H1 (cell line): ENCODE data around the gene CCDC88C. TPM values are rescaled to one million over a fixed set of nuclear protein-coding genes. Genes with fewer than 3 reads are reported as not detected.

Experiments
- CTCF ChIA-PET: fragments of 300-600 bp; sonication (Branson Sonifier 250); formaldehyde crosslinking; loops from one replicate; lab custom pipeline; 2021; ENCODE audit not compliant: partially characterized antibody; lab: Charles Lee
- POLR2A ChIA-PET: fragments of 300-600 bp; sonication (Branson Sonifier 250); formaldehyde crosslinking; loops from one replicate; lab custom pipeline; 2021; ENCODE audit warnings: inconsistent platforms; ENCODE audit not compliant: partially characterized antibody; lab: Charles Lee
- DNase-seq, 2 experiments: peaks; one replicate each; pipeline versions ENCODE4 v3.0.0 to v3.0.0-alpha.2; 2010 to 2022; ENCODE audit warnings: low spot score in 2 of 2, low read depth in 1 of 2, mixed read lengths in 1 of 2
- FAIRE-seq: peaks from 2 replicates; lab custom pipeline; 2011; peaks lifted over from hg19 to GRCh38; lab: Jason Lieb, UNC
- H2AFZ ChIP-seq: 2 replicates; pipeline ENCODE4 v1.8.1; 2012; ENCODE audit warnings: low read length, inconsistent platforms
- H2AK5ac ChIP-seq: 2 replicates; pipeline ENCODE4 v1.6.1; 2013; ENCODE audit warnings: low read depth, low read length
- H2BK120ac ChIP-seq: replicated peaks from 2 replicates; pipeline ENCODE3; 2013; ENCODE audit warnings: low read depth, low read length, inconsistent platforms
- H2BK12ac ChIP-seq: 2 replicates; pipeline ENCODE4 v1.6.1; 2013; ENCODE audit warnings: low read depth, low read length
- H2BK15ac ChIP-seq: 2 replicates; pipeline ENCODE4 v1.6.1; 2013; ENCODE audit warnings: low read length
- H2BK20ac ChIP-seq: 2 replicates; pipeline ENCODE4 v1.6.1; 2013; ENCODE audit warnings: low read length
- H2BK5ac ChIP-seq: 2 replicates; pipeline ENCODE4 v1.6.1; 2013; ENCODE audit warnings: low read depth, low read length
- H3K14ac ChIP-seq: 2 replicates; pipeline ENCODE4 v1.6.1; 2013; ENCODE audit warnings: inconsistent platforms; ENCODE audit not compliant: insufficient read length
- H3K18ac ChIP-seq: 2 replicates; pipeline ENCODE4 v1.6.1; 2013; ENCODE audit warnings: low read length; ENCODE audit errors: extremely low read depth
- H3K23ac ChIP-seq: 2 replicates; pipeline ENCODE4 v1.6.1; 2013; ENCODE audit warnings: inconsistent platforms; ENCODE audit not compliant: insufficient read length
- H3K23me2 ChIP-seq: 2 replicates; pipeline ENCODE4 v1.6.1; 2013; ENCODE audit warnings: low read depth, low read length
- H3K27ac ChIP-seq: 2 replicates; pipeline ENCODE4 v1.6.1; 2011; ENCODE audit warnings: low read depth, low read length, inconsistent platforms
- H3K27me3 ChIP-seq, 4 experiments: replicated peaks in 1 of 4; 1 replicate in 1 of 4; 2 replicates in 3 of 4; pipeline versions ENCODE4 v1.6.1 to v1.8.1; 2011 to 2013; ENCODE audit warnings: low read length in 3 of 4, mild to moderate bottlenecking in 3 of 4, inconsistent platforms in 2 of 4, mixed read lengths in 2 of 4, moderate library complexity in 1 of 4; ENCODE audit not compliant: control insufficient read depth in 3 of 4, insufficient read depth in 3 of 4; ENCODE audit errors: extremely low read depth in 1 of 4
- H3K36me3 ChIP-seq, 4 experiments: 2 replicates each; pipeline versions ENCODE4 v1.6.1 to v1.8.1; 2011 to 2013; ENCODE audit warnings: mild to moderate bottlenecking in 4 of 4, low read length in 3 of 4, moderate library complexity in 2 of 4, control low read depth in 1 of 4, inconsistent platforms in 1 of 4; ENCODE audit not compliant: insufficient read depth in 4 of 4, control insufficient read depth in 2 of 4
- H3K4ac ChIP-seq: replicated peaks from 2 replicates; pipeline ENCODE3; 2013; ENCODE audit warnings: low read length, low read depth, mixed read lengths, inconsistent platforms; ENCODE audit not compliant: insufficient read length
- H3K4me1 ChIP-seq, 4 experiments: replicated peaks in 1 of 4; 1 replicate in 1 of 4; 2 replicates in 3 of 4; pipeline versions ENCODE4 v1.6.1 to v1.8.1; 2011 to 2013; ENCODE audit warnings: low read length in 3 of 4, inconsistent platforms in 2 of 4, mixed read lengths in 1 of 4; ENCODE audit not compliant: insufficient read depth in 4 of 4, control insufficient read depth in 3 of 4
- H3K4me2 ChIP-seq, 2 experiments: 2 replicates each; pipeline versions ENCODE4 v1.6.1 to v1.8.1; 2011 to 2013; ENCODE audit warnings: low read depth in 2 of 2, low read length in 2 of 2, control low read depth in 1 of 2, inconsistent platforms in 1 of 2, mild to moderate bottlenecking in 1 of 2; ENCODE audit not compliant: insufficient read depth in 1 of 2
- H3K4me3 ChIP-seq, 4 experiments: fragments of 200-600, 300-600 bp in 1 of 4; sonication (generic), shearing (Covaris generic), sonication (Bioruptor Twin) in 1 of 4; 2 replicates each; pipeline versions ENCODE4 v1.5.1 to v1.8.1; 2011 to 2016; ENCODE audit warnings: low read length in 4 of 4, low read depth in 3 of 4, control low read depth in 2 of 4, inconsistent platforms in 2 of 4, mild to moderate bottlenecking in 2 of 4, mixed read lengths in 1 of 4, moderate library complexity in 1 of 4; ENCODE audit not compliant: insufficient read depth in 2 of 4; ENCODE audit errors: extremely low read depth in 1 of 4
- H3K56ac ChIP-seq: replicated peaks from 2 replicates; pipeline ENCODE3; 2013; ENCODE audit warnings: low read depth, mild to moderate bottlenecking, mixed read lengths, low read length, inconsistent platforms; ENCODE audit not compliant: insufficient read length
- H3K79me1 ChIP-seq: 2 replicates; pipeline ENCODE4 v1.6.1; 2013; ENCODE audit warnings: low read depth, low read length, control low read depth
- H3K79me2 ChIP-seq, 2 experiments: 2 replicates each; pipeline versions ENCODE4 v1.6.1 to v1.8.1; 2012 to 2013; ENCODE audit warnings: low read length in 2 of 2, mild to moderate bottlenecking in 2 of 2, inconsistent platforms in 1 of 2; ENCODE audit not compliant: insufficient read depth in 2 of 2, control insufficient read depth in 1 of 2
- H3K9ac ChIP-seq, 4 experiments: replicated peaks in 1 of 4; 1 replicate in 1 of 4; 2 replicates in 3 of 4; pipeline versions ENCODE4 v1.6.1 to v1.8.1; 2011 to 2013; ENCODE audit warnings: low read depth in 3 of 4, low read length in 3 of 4, control low read depth in 2 of 4, mild to moderate bottlenecking in 2 of 4, moderate library complexity in 2 of 4, inconsistent platforms in 1 of 4; ENCODE audit errors: extremely low read depth in 1 of 4
- H3K9me3 ChIP-seq, 2 experiments: 2 replicates each; pipeline versions ENCODE4 v1.6.1 to v1.8.1; 2012 to 2013; ENCODE audit warnings: mild to moderate bottlenecking in 2 of 2, moderate library complexity in 2 of 2, control low read depth in 1 of 2, inconsistent platforms in 1 of 2, low read depth in 1 of 2, low read length in 1 of 2, mixed read lengths in 1 of 2; ENCODE audit not compliant: insufficient read depth in 2 of 2
- H4K20me1 ChIP-seq, 2 experiments: replicated peaks in 1 of 2; 2 replicates each; pipeline versions ENCODE3 to v1.8.1; 2011 to 2013; ENCODE audit warnings: inconsistent platforms in 2 of 2, low read length in 2 of 2, mild to moderate bottlenecking in 1 of 2; ENCODE audit not compliant: insufficient read depth in 2 of 2, control insufficient read depth in 1 of 2
- H4K5ac ChIP-seq: 2 replicates; pipeline ENCODE4 v1.6.1; 2013; ENCODE audit warnings: low read length, low read depth, mixed read lengths, inconsistent platforms; ENCODE audit not compliant: insufficient read length
- H4K8ac ChIP-seq: 2 replicates; pipeline ENCODE4 v1.8.0; 2013; ENCODE audit warnings: mild to moderate bottlenecking, moderate library complexity, low read length, inconsistent platforms; ENCODE audit not compliant: insufficient read depth; ENCODE audit errors: extremely low read depth
- H4K91ac ChIP-seq: replicated peaks from 2 replicates; pipeline ENCODE3; 2013; ENCODE audit warnings: low read length, mixed read lengths, inconsistent platforms; ENCODE audit not compliant: insufficient read length
- ATF3 ChIP-seq: IDR thresholded peaks from 2 replicates; pipeline ENCODE4 v1.6.1; 2011; ENCODE audit warnings: low read depth, mild to moderate bottlenecking, low read length; ENCODE audit not compliant: insufficient read depth
- RNF2 ChIP-seq: fragments of 200-900, 300-1000 bp; sonication (generic); IDR thresholded peaks from 2 replicates; pipeline ENCODE4 v1.7.1; 2016; ENCODE audit warnings: borderline replicate concordance, low read depth, mild to moderate bottlenecking, antibody characterized with exemption, low read length; ENCODE audit not compliant: poor library complexity, severe bottlenecking; ENCODE audit errors: missing control alignments
- WGBS, 2 experiments: shearing (Covaris generic) in 1 of 2; methylation state at CpG; one replicate each; pipeline versions ENCODE4 v1.1.6 to v1.1.7; 2013 to 2015; ENCODE audit warnings: low lambda C conversion rate in 2 of 2, mixed read lengths in 2 of 2, inconsistent platforms in 1 of 2, low coverage in 1 of 2, missing lambda C conversion rate in 1 of 2; ENCODE audit not compliant: insufficient replicate concordance in 2 of 2, insufficient coverage in 1 of 2, insufficient read length in 1 of 2; ENCODE audit errors: extremely low coverage in 1 of 2, missing lambda C conversion rate in 1 of 2; 5-methylcytosine and 5-hydroxymethylcytosine counted together
- polyA plus RNA-seq, 7 experiments: library from polyadenylated mRNA; depleted of rRNA in 3 of 7; stranded (reverse) in 5 of 7; unstranded in 2 of 7; fragments of >200 nt in 5 of 7; fragments of 200-250 nt in 2 of 7; gene quantifications; 1 replicate in 5 of 7; 2 replicates in 1 of 7; 4 replicates in 1 of 7; pipeline versions ENCODE4 v1.2.1 to v1.2.3, GENCODE V29; 2011 to 2013; ENCODE audit warnings: missing spikeins in 2 of 7, mixed read lengths in 2 of 7
- total RNA-seq: library from RNA; stranded (reverse); fragmentation: NEBNext Ultra II Directional; extraction: Animal tissue kit (Norgen Biotek cat#: 25700); gene quantifications from 2 replicates; pipeline ENCODE4 v1.2.1, GENCODE V29; 2021

CCDC88C gene
- total and polyA plus RNA-seq, 2 of the 8 experiments (the other 6 are each of a cell fraction or from before 2014, with no cell fraction given) = 10.3 to 57.7 TPM

GRCh38 chr14:91342206-91342760 is 75.3 kb downstream of the CCDC88C start:
- Histone ChIP-seq H4K20me1 (peaks cover 0 to 3% of the 10 kb centered on the region in 2 experiments), H2BK15ac (no peak overlapping the region), H3K79me2 (peaks cover 2 to 18% of the 10 kb centered on the region in 2 experiments; a peak in 1 of 4 replicates), H3K9me3 (no peaks in the 10 kb centered on the region), H3K4me2 (no peak overlapping the region), H3K4me1 (no peaks in the 10 kb centered on the region; a peak in 1 of 7 replicates), H2AK5ac (no peak overlapping the region), H2BK5ac (no peak overlapping the region), H3K23me2 (no peaks in the 10 kb centered on the region; the same call in 1 of the 2 replicates), H3K4ac (no peak overlapping the region), H3K18ac (no peak overlapping the region), H2BK120ac (no peak overlapping the region), H4K8ac (no peak overlapping the region; the same call in 1 of the 2 replicates), H2BK20ac (no peak overlapping the region), H3K23ac (no peak overlapping the region), H3K9ac (no peak overlapping the region), H4K5ac (no peak overlapping the region), H3K14ac (no peak overlapping the region), H3K27me3 (no peaks in the 10 kb centered on the region), H3K56ac (no peak overlapping the region), H3K4me3 (no peak overlapping the region), H2AFZ (no peak overlapping the region), H4K91ac (no peak overlapping the region), H2BK12ac (no peak overlapping the region), H3K36me3 (peaks cover 6 to 34% (median 12%) of the 10 kb centered on the region in 4 experiments; a peak in 6 of 8 replicates), H3K79me1 (peaks cover 8% of the 10 kb centered on the region), H3K27ac (no peak overlapping the region)
- DNase-seq (no peak), FAIRE-seq (no peak)
- ChIA-PET CTCF (interaction anchor here (0.6 to 11.6 kb wide), 8 partner anchors 9 to 145 kb away, joined by 3 to 135 read pairs (median 4); no protein-coding TSS in a partner anchor), POLR2A (no interaction called here)
- no peak for TF ChIP-seq RNF2
- TF ChIP-seq ATF3 = no peak
- WGBS, 2 experiments = 92% methylated on average over 12 of the region's 12 CpGs; no CpG with 5 or more reads in 1 of the 2 experiments
